B cell (primary cell): ENCODE measurements around the gene TMEM120B. TPM values are rescaled to one million over a fixed set of nuclear protein-coding genes. Genes with fewer than 3 reads are reported as not detected.

Experiments
- ATAC-seq: fragments of 200-7000 bp; cut with Tn5 transposase; one replicate; pipeline ENCODE4 v1.10.0; 2021; ENCODE audit warnings: low read depth, mild to moderate bottlenecking, moderate number of reproducible peaks, moderate library complexity
- CTCF ChIA-PET: fragments of 350-600 bp; sonication (Branson Sonifier 250); formaldehyde crosslinking; loops from one replicate; lab custom pipeline; 2021; ENCODE audit warnings: antibody characterized with exemption, inconsistent platforms; lab: Charles Lee
- POLR2A ChIA-PET: fragments of 350-600 bp; sonication (Branson Sonifier 250); formaldehyde crosslinking; loops from one replicate; lab custom pipeline; 2021; ENCODE audit warnings: antibody characterized with exemption; lab: Charles Lee
- DNase-seq: peaks from one replicate; pipeline ENCODE4 v3.0.0; 2013
- H2AFZ ChIP-seq: 2 replicates; pipeline ENCODE4 v1.6.1; 2012; ENCODE audit warnings: mild to moderate bottlenecking, low read depth, low read length; ENCODE audit not compliant: insufficient read depth, poor library complexity, severe bottlenecking
- H3K27ac ChIP-seq, 2 donors: 1 replicate in 1 of 2; 2 replicates in 1 of 2; pipeline ENCODE4 v1.5.1; 2012 to 2013; ENCODE audit warnings: low read length in 2 of 2, mild to moderate bottlenecking in 2 of 2, moderate library complexity in 1 of 2
- H3K27me3 ChIP-seq, 4 experiments: fragments of 200-600 bp in 1 of 4; sonication (generic) in 1 of 4; replicated peaks in 1 of 4; 1 replicate in 2 of 4; 2 replicates in 2 of 4; pipeline versions ENCODE4 v1.6.1 to v1.7.0; 2013 to 2016; ENCODE audit warnings: low read length in 3 of 4, mild to moderate bottlenecking in 2 of 4, mixed read lengths in 1 of 4, moderate library complexity in 1 of 4; ENCODE audit not compliant: insufficient read depth in 4 of 4, control insufficient read depth in 3 of 4; ENCODE audit errors: control extremely low read depth in 1 of 4
- H3K36me3 ChIP-seq, 2 experiments: replicated peaks in 1 of 2; 1 replicate in 1 of 2; 2 replicates in 1 of 2; pipeline versions ENCODE4 v1.6.1 to v1.7.1; 2013; ENCODE audit warnings: low read length in 1 of 2; ENCODE audit not compliant: insufficient read depth in 2 of 2, control insufficient read depth in 1 of 2; ENCODE audit errors: control extremely low read depth in 1 of 2, extremely low read depth in 1 of 2
- H3K4me1 ChIP-seq, 2 donors: fragments of 200-600 bp in 1 of 2; sonication (generic) in 1 of 2; 1 replicate in 1 of 2; 2 replicates in 1 of 2; pipeline versions ENCODE4 v1.5.1 to v1.6.1; 2013 to 2017; ENCODE audit warnings: low read length in 2 of 2; ENCODE audit not compliant: control insufficient read depth in 2 of 2, insufficient read depth in 2 of 2
- H3K4me2 ChIP-seq: replicated peaks from 2 replicates; pipeline ENCODE3; 2012; ENCODE audit warnings: mild to moderate bottlenecking, low read depth, low read length; ENCODE audit not compliant: poor library complexity, severe bottlenecking
- H3K4me3 ChIP-seq, 5 experiments: fragments of 200-600 bp in 1 of 5; sonication (generic) in 1 of 5; 1 replicate in 3 of 5; 2 replicates in 2 of 5; pipeline versions ENCODE4 v1.5.1 to v1.7.0; 2011 to 2016; ENCODE audit warnings: low read length in 4 of 5, mild to moderate bottlenecking in 4 of 5, low read depth in 2 of 5, control low read depth in 1 of 5, moderate library complexity in 1 of 5; ENCODE audit not compliant: insufficient read depth in 1 of 5; ENCODE audit errors: control extremely low read depth in 1 of 5, extremely low read depth in 1 of 5
- H3K79me2 ChIP-seq: fragments of 200-600 bp; sonication (generic); one replicate; pipeline ENCODE4 v1.6.0; 2016; ENCODE audit warnings: low read length; ENCODE audit not compliant: control insufficient read depth, insufficient read depth
- H3K9ac ChIP-seq: fragments of 200-600 bp; sonication (generic); 2 replicates; pipeline ENCODE4 v1.6.1; 2017; ENCODE audit warnings: mild to moderate bottlenecking, low read length, moderate library complexity
- H3K9me3 ChIP-seq, 3 donors: one replicate each; pipeline versions ENCODE4 v1.6.1 to v1.7.1; 2013; ENCODE audit warnings: low read length in 2 of 3; ENCODE audit not compliant: control insufficient read depth in 2 of 3, insufficient read depth in 1 of 3; ENCODE audit errors: control extremely low read depth in 1 of 3
- H4K20me1 ChIP-seq: 2 replicates; pipeline ENCODE4 v1.6.0; 2012; ENCODE audit warnings: mild to moderate bottlenecking, low read length; ENCODE audit not compliant: insufficient read depth, control insufficient read depth, poor library complexity, severe bottlenecking
- H3K27ac Mint-ChIP-seq: one replicate; pipeline ENCODE4 v1.8.0; 2021; ENCODE audit warnings: mixed read lengths
- H3K27me3 Mint-ChIP-seq: one replicate; pipeline ENCODE4 v1.8.0; 2021; ENCODE audit warnings: mixed read lengths
- H3K4me1 Mint-ChIP-seq: one replicate; pipeline ENCODE4 v1.8.0; 2021; ENCODE audit warnings: mixed read lengths
- H3K4me3 Mint-ChIP-seq: one replicate; pipeline ENCODE4 v1.8.0; 2021; ENCODE audit warnings: mixed read lengths
- H3K9me3 Mint-ChIP-seq: one replicate; pipeline ENCODE4 v1.8.0; 2022; ENCODE audit warnings: mixed read lengths; ENCODE audit not compliant: insufficient read depth
- CTCF ChIP-seq: fragments of 200-600 bp; IDR thresholded peaks from one replicate; pipeline ENCODE4 v1.8.0; 2022; ENCODE audit warnings: antibody characterized with exemption, mild to moderate bottlenecking
- EZH2 ChIP-seq: IDR thresholded peaks from 2 replicates; pipeline ENCODE4 v1.6.1; 2012; ENCODE audit warnings: borderline replicate concordance, low read depth, mild to moderate bottlenecking, moderate library complexity, low read length; ENCODE audit not compliant: insufficient read depth, poor library complexity, severe bottlenecking
- WGBS: methylation state at CpG from one replicate; pipeline ENCODE4 v1.1.5; 2013; ENCODE audit warnings: missing lambda C conversion rate; ENCODE audit not compliant: insufficient coverage; 5-methylcytosine and 5-hydroxymethylcytosine counted together
- intact Hi-C: fragments of 100-400 bp; cut with micrococcal nuclease; formaldehyde crosslinking; loops from one replicate; pipeline ENCODE4 v1.10.0; 2022
- polyA plus RNA-seq: library from polyadenylated mRNA; depleted of rRNA; stranded (reverse); fragments of >200 nt; gene quantifications from 2 replicates; pipeline ENCODE4 v1.2.3, GENCODE V29; 2012
- total RNA-seq, 2 donors: library from RNA; stranded (reverse); fragments of 120-200 nt in 1 of 2; gene quantifications; 1 replicate in 1 of 2; 2 replicates in 1 of 2; pipeline versions ENCODE4 v1.2.3 to v1.2.4, GENCODE V29; 2013 to 2022

The TMEM120B gene
- total and polyA plus RNA-seq, 2 donors (not counting 1 experiment from before 2014, with no cell fraction given), result 9.2 to 9.7 TPM

DNA sequence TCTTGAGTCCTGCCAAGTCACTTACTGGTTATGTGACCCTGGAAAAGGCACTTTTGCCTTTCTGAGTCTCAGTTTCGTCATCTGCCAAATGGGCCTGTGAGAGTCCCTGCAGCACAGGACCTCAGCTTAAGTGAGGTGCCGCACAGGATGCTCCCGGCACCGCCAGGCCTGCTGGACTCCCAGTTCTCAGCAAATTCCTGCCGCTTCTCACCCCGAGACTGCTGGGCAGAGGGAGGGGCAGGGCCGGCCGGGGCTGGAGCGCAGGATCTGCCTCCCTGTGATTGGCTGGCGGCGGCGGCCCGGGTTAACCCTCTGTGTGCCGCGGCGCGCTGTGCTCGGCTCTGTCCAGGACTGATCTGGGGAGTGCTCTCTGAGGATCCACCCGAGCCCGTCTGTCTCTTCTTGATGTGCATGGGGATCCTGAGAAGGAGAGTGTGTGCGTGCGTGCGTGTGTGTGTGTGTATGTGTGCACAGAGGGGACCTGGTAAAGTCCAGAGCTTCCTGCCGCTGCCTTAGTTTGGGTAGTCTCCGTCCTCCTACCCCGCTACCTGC is 99.8 kb downstream of the TMEM120B start:
- DNase-seq (no peak), ATAC-seq (peak; percentile 31)
- H4K20me1 ChIP-seq, result peaks cover 91% of the 10 kb centered on the region
- Mint-ChIP-seq H3K9me3 (no peaks in the 10 kb centered on the region), H3K27me3 (no peaks in the 10 kb centered on the region), H3K4me1 (peaks cover 41% of the 10 kb centered on the region), H3K27ac (peak overlapping the region; percentile 41), H3K4me3 (peak overlapping the region; percentile 84)
- H3K27me3 ChIP-seq, result no peaks in the 10 kb centered on the region
- no peak overlapping the region for H2AFZ ChIP-seq
- ChIA-PET POLR2A (interaction anchor here (0.8 to 13.7 kb wide), 7 partner anchors 10 to 100 kb away, joined by 3 to 267 read pairs (median 6); partner anchors contain the start of genes RHOF and TMEM120B), CTCF (interaction anchor here (0.7 to 32.7 kb wide), 20 partner anchors 8 to 259 kb away, joined by 3 to 1947 read pairs (median 5); partner anchors contain the start of genes CFAP251, PSMD9, RHOF and SETD1B)
- TF ChIP-seq CTCF (peak; percentile 74), EZH2 (no peak)
- H3K4me3 ChIP-seq, result peak overlapping the region; percentile 11 to 53 (median 47)
- peak overlapping the region; percentile 42 for H3K9ac ChIP-seq
- peak overlapping the region; percentile 86 for H3K4me2 ChIP-seq
- peaks cover 35 to 44% of the 10 kb centered on the region in 2 donors for H3K4me1 ChIP-seq
- no peaks in the 10 kb centered on the region for H3K9me3 ChIP-seq
- H3K27ac ChIP-seq, result no peak overlapping the region
- intact Hi-C loops, result loop anchor here (1.0 to 5.0 kb wide), 2 partner anchors 17 to 35 kb away; no protein-coding TSS in a partner anchor
- WGBS, result 36% methylated on average over 25 of the region's 26 CpGs
- peaks cover 2 to 87% of the 10 kb centered on the region in 2 experiments for H3K36me3 ChIP-seq
- H3K79me2 ChIP-seq, result peaks cover 93% of the 10 kb centered on the region
